Body of pancreas (tissue), 4 donors: ENCODE results near the gene NRG4. TPM values are rescaled to one million over a fixed set of nuclear protein-coding genes. Genes with fewer than 3 reads are reported as not detected.
"Not testable (repeated sequence)": the region's sequence is repeated elsewhere in the genome, so short reads cannot be mapped to it uniquely, and the experiment has no call there.

Experiments
- ATAC-seq: fragments of 150-250 bp; one replicate; pipeline ENCODE4 v1.9.1; 2016
- DNase-seq, 4 donors: peaks; one replicate each; pipeline ENCODE4 v3.0.0-alpha.2; 2019
- H3K27ac ChIP-seq, 4 donors: fragments of 200-600 bp; sonication (generic); 1 replicate in 3 of 4; 2 replicates in 1 of 4; pipeline versions ENCODE4 v1.5.1 to v1.6.1; 2016 to 2019; ENCODE audit warnings: mild to moderate bottlenecking in 1 of 4, mixed read lengths in 1 of 4, moderate library complexity in 1 of 4
- H3K27me3 ChIP-seq, 2 donors: fragments of 200-600 bp; sonication (generic); one replicate each; pipeline ENCODE4 v1.6.0; 2016; ENCODE audit warnings: mild to moderate bottlenecking in 1 of 2
- H3K36me3 ChIP-seq, 2 donors: fragments of 200-600 bp; sonication (generic); replicated peaks in 1 of 2; 2 replicates each; pipeline ENCODE4 v1.5.1; 2016; ENCODE audit warnings: low read depth in 2 of 2; ENCODE audit not compliant: insufficient read depth in 1 of 2
- H3K4me1 ChIP-seq: fragments of 200-600 bp; sonication (generic); one replicate; pipeline ENCODE4 v1.6.0; 2016
- H3K4me3 ChIP-seq, 2 donors: fragments of 200-600 bp; sonication (generic); 1 replicate in 1 of 2; 2 replicates in 1 of 2; pipeline ENCODE4 v1.5.1; 2016 to 2019
- H3K9me3 ChIP-seq, 3 donors: fragments of 200-600 bp; sonication (generic); 1 replicate in 2 of 3; 2 replicates in 1 of 3; pipeline ENCODE4 v1.5.1; 2016
- POLR2A ChIP-seq, 3 donors: fragments of 450-650 bp; IDR thresholded peaks; one replicate each; pipeline ENCODE4 v1.6.1; 2016; ENCODE audit warnings: antibody characterized with exemption in 3 of 3, mild to moderate bottlenecking in 2 of 3
- WGBS, 2 donors: methylation state at CpG; one replicate each; pipeline ENCODE4 v1.1.5; 2017; 5-methylcytosine and 5-hydroxymethylcytosine counted together
- intact Hi-C: fragments of 100-400 bp; cut with DNase I; formaldehyde crosslinking; loops from one replicate; pipeline ENCODE4 v1.15.1; 2023
- total RNA-seq, 2 donors: library from RNA; depleted of rRNA; stranded (reverse); fragments of >200 nt; gene quantifications; one replicate each; pipeline ENCODE4 v1.1.0, GENCODE V29; 2016
- TF ChIP-seq, protein P1 (sequence below), 7 experiments: fragments of 450-650 bp in 4 of 7; fragments of 200-600 bp in 3 of 7; sonication (generic) in 3 of 7; IDR thresholded peaks; one replicate each; pipeline ENCODE4 v1.5.1; 2016 to 2019; ENCODE audit warnings: antibody characterized with exemption in 7 of 7

The NRG4 gene
- total RNA-seq, 2 donors from 2014 or later = 11.5 to 20.5 TPM

DNA sequence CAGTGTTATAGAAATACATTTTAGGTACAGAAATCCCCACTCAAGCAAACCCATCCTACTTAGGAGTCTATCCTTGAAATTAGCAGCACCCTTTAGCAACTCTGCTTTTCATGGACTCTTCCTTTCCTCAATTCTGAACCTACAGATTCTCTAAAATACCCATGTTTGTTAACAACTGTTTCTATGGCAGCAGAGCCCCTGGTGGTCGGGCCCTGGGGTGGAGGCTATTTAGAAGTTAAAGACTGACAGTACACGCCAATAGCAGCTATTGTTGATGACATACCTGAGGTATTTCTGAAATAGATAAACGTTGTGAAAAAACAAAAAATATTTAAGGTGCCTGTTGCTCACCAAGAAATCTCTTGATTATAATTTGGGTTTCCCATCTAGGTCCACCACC lies 23.4 kb upstream of the NRG4 start:
- DNase-seq = no peak
- no peak overlapping the region for H3K4me3 ChIP-seq
- WGBS, 2 donors = 57 to 71% methylated on average over 3 of the region's 3 CpGs

GRCh38 chr15:76034111-76034510 lies 21.9 kb upstream of the NRG4 start:
- H3K36me3 ChIP-seq = no peaks in the 10 kb centered on the region
- no peaks in the 10 kb centered on the region for H3K9me3 ChIP-seq
- H3K27ac ChIP-seq = no peak overlapping the region
- ATAC-seq (no peak), DNase-seq (no peak)
- intact Hi-C loops = no loop called here
- H3K27me3 ChIP-seq = no peaks in the 10 kb centered on the region
- TF ChIP-seq POLR2A (IDR thresholded peaks at IDR 0.05) = no peak
- no peaks in the 10 kb centered on the region for H3K4me1 ChIP-seq
- no peak overlapping the region for H3K4me3 ChIP-seq
- 87 to 94% methylated on average over 2 of the region's 2 CpGs for WGBS, 2 donors

More for the DNA sequence above, 23.4 kb upstream of the NRG4 start:
- no peaks in the 10 kb centered on the region for H3K36me3 ChIP-seq
- H3K27me3 ChIP-seq = no peaks in the 10 kb centered on the region
- no peak for TF ChIP-seq POLR2A (IDR thresholded peaks at IDR 0.05)
- TF ChIP-seq, protein P1, sequence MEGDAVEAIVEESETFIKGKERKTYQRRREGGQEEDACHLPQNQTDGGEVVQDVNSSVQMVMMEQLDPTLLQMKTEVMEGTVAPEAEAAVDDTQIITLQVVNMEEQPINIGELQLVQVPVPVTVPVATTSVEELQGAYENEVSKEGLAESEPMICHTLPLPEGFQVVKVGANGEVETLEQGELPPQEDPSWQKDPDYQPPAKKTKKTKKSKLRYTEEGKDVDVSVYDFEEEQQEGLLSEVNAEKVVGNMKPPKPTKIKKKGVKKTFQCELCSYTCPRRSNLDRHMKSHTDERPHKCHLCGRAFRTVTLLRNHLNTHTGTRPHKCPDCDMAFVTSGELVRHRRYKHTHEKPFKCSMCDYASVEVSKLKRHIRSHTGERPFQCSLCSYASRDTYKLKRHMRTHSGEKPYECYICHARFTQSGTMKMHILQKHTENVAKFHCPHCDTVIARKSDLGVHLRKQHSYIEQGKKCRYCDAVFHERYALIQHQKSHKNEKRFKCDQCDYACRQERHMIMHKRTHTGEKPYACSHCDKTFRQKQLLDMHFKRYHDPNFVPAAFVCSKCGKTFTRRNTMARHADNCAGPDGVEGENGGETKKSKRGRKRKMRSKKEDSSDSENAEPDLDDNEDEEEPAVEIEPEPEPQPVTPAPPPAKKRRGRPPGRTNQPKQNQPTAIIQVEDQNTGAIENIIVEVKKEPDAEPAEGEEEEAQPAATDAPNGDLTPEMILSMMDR (IDR thresholded peaks at IDR 0.05) = no peak
- intact Hi-C loops = no loop called here
- no peaks in the 10 kb centered on the region for H3K4me1 ChIP-seq
- no peaks in the 10 kb centered on the region for H3K9me3 ChIP-seq
- no peak for ATAC-seq
- no peak overlapping the region for H3K27ac ChIP-seq

- DNase-seq = no peak
- Histone ChIP-seq H3K27ac (no peak overlapping the region), H3K4me3 (no peak overlapping the region), H3K9me3 (no peaks in the 10 kb centered on the region), H3K36me3 (no peaks in the 10 kb centered on the region), H3K4me1 (no peaks in the 10 kb centered on the region), H3K27me3 (no peaks in the 10 kb centered on the region)
- TF ChIP-seq POLR2A (IDR thresholded peaks at IDR 0.05) = no peak
- TF ChIP-seq, protein P1 (IDR thresholded peaks at IDR 0.05) = no peak
- ATAC-seq = no peak
- intact Hi-C loops = no loop called here
- 89 to 90% methylated on average over 1 of the region's 1 CpG for WGBS, 2 donors
Measured at GRCh38 chr15:76033438-76033837, 21.2 kb upstream of the NRG4 start.

DNA sequence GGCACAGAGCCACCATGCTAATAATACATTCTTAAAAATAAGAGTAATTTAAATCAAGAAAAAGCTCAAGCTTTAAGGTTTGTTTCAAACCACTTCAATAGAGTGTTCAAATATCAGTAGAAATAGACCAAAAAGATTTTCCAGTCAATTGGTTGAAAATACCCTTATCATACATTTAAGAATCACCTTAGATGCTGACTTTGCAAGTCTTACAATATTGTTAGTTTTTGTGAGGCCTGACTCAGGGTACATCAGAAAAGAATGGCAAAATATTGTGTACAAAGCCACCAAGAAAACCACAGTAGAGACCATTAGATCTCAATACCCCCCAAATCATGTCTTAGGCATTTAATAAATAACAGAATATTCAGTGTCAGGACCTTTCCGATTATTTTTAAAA lies 19.8 kb upstream of the NRG4 start:
- DNase-seq = no peak
- 90% methylated on average over 1 of the region's 1 CpG for WGBS, 2 donors
- Histone ChIP-seq H3K27ac (no peak overlapping the region), H3K36me3 (no peaks in the 10 kb centered on the region), H3K9me3 (no peaks in the 10 kb centered on the region), H3K27me3 (no peaks in the 10 kb centered on the region), H3K4me3 (no peak overlapping the region), H3K4me1 (no peaks in the 10 kb centered on the region)
- TF ChIP-seq, protein P1 (IDR thresholded peaks at IDR 0.05) = no peak
- no peak for TF ChIP-seq POLR2A (IDR thresholded peaks at IDR 0.05)
- ATAC-seq = no peak
- intact Hi-C loops = no loop called here

DNA sequence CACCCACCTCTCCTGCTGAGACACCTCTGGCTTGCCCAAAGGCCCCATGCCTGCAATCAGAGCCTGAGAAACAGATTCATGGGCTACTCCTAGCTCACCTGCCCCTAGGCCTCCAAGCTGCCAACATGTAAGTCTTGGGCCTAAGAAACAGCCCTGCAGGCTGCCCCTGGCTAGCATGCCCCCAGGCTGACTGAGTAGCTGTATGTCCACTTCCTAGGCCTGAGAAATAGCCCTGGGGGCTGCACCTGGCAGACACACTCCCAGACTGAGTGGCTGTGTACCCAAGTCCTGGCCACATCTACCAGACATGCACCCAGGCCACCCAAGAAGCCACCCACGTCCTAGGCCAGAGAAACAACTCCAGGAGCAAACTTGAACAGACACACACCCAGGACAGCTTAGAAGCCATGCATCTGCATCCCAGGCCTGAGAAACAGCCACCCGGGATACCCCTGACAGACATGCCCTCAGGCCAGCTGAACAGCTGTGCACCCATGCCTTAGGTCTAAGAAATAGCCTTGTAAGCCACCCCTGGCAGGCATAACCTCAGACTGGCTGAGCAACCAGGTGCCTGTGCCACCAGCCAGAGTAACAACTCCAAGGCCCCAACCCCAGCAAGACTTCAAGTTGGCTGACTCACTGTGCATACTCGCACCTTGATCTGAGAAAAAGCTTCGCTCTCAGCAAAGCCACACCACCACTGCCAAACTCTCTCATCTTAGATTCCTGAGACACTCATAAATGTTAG lies 12.0 kb upstream of the NRG4 start:
- peak; percentile 56 for ATAC-seq
- H3K27ac ChIP-seq = no peak overlapping the region
- peak in 2 of 4 donors; percentile 36 to 83 for DNase-seq
- H3K36me3 ChIP-seq = no peaks in the 10 kb centered on the region
- no peaks in the 10 kb centered on the region for H3K27me3 ChIP-seq
- H3K4me1 ChIP-seq = no peaks in the 10 kb centered on the region
- WGBS, 2 donors = 92 to 100% methylated on average over 2 to 3 of the region's 4 CpGs
- TF ChIP-seq, protein P1 (IDR thresholded peaks at IDR 0.05) = no peak
- TF ChIP-seq POLR2A (IDR thresholded peaks at IDR 0.05) = no peak
- intact Hi-C loops = no loop called here
- no peak overlapping the region for H3K4me3 ChIP-seq
- no peaks in the 10 kb centered on the region for H3K9me3 ChIP-seq

DNA sequence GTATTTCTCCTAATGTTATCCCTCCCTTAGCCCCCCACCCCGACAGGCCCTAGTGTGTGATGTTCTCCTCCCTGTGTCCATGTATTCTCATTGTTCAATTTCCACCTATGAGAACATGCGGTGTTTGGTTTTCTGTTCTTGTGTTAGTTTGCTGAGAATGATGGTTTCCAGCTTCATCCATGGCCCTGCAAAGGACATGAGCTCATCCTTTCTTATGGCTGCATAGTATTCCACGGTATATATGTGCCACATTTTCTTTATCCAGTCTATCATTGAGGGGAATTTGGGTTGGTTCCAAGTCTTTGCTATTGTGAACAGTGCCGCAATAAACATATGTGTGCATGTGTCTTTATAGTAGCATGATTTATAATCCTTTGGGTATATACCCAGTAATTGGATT lies 1.2 kb upstream of the NRG4 start:
- H3K36me3 ChIP-seq, H3K4me3 ChIP-seq, ATAC-seq, DNase-seq, intact Hi-C loops, H3K27me3 ChIP-seq, H3K4me1 ChIP-seq, H3K27ac ChIP-seq, H3K9me3 ChIP-seq: not testable (repeated sequence)
- WGBS, 2 donors = 95 to 97% methylated on average over 4 of the region's 4 CpGs
